GM10266 (cell line): ENCODE data around the gene NANOGP8.

ENCODE experiments used
- DNase-seq: peaks from one replicate; pipeline ENCODE4 v3.0.0; 2012; ENCODE audit errors: extremely low spot score
- CTCF ChIP-seq: IDR thresholded peaks from 2 replicates; pipeline ENCODE4 v1.5.1; 2012; ENCODE audit warnings: mild to moderate bottlenecking, low read depth; ENCODE audit not compliant: control insufficient read depth, insufficient read depth; ENCODE audit errors: missing control alignments

NANOGP8 gene

GRCh38 chr15:35080226-35080625, 4.9 kb downstream of the NANOGP8 start:
- DNase-seq = no peak

GRCh38 chr15:35078221-35078915, 6.7 kb downstream of the NANOGP8 start:
- DNase-seq = peak; percentile 78
- TF ChIP-seq CTCF = peak; percentile 88

More at GRCh38 chr15:35080226-35080625, 4.9 kb downstream of the NANOGP8 start:
- TF ChIP-seq CTCF = no peak

- no peak for TF ChIP-seq CTCF
- DNase-seq = no peak
Measured at GRCh38 chr15:35071106-35071505, 14.0 kb downstream of the NANOGP8 start.

- TF ChIP-seq CTCF = no peak
Measured at GRCh38 chr15:35068846-35069475, 16.1 kb downstream of the NANOGP8 start.

GRCh38 chr15:35067496-35068347, 17.4 kb downstream of the NANOGP8 start:
- no peak for DNase-seq
- TF ChIP-seq CTCF = no peak

More at GRCh38 chr15:35068846-35069475, 16.1 kb downstream of the NANOGP8 start:
- DNase-seq = no peak

GRCh38 chr15:35066094-35066493, 19.0 kb downstream of the NANOGP8 start:
- DNase-seq = no peak
- TF ChIP-seq CTCF = no peak
